GM21825 (cell line): ENCODE measurements around the gene HMGXB4.

Experiments
- ATAC-seq: cut with Tn5 transposase; IDR thresholded peaks from one replicate; pipeline ENCODE4 v1.9.1; 2021; ENCODE audit warnings: mild to moderate bottlenecking, moderate library complexity; ENCODE audit not compliant: unreplicated experiment

The HMGXB4 gene

GRCh38 chr22:35253946-35254345, 3.3 kb upstream of the HMGXB4 start:
- no peak for ATAC-seq

DNA sequence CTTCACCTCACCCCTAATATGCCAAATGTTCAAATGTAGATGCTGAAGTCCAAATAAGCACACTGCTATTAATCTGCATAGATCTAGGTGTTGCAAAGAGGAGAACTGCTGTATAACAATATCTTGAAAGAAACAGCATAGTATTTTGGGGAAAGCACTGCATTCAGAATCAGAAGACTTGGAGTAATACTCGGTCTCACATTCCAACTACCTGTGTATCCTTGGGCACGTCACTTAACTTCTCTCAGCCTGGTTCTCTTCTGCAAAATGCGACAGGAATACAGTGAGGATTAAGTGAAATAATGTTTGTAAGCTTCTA, 332 bp upstream of the HMGXB4 start:
- ATAC-seq, result peak; percentile 25

GRCh38 chr22:35258191-35258988, 1.1 kb downstream of the HMGXB4 start:
- no peak for ATAC-seq

DNA sequence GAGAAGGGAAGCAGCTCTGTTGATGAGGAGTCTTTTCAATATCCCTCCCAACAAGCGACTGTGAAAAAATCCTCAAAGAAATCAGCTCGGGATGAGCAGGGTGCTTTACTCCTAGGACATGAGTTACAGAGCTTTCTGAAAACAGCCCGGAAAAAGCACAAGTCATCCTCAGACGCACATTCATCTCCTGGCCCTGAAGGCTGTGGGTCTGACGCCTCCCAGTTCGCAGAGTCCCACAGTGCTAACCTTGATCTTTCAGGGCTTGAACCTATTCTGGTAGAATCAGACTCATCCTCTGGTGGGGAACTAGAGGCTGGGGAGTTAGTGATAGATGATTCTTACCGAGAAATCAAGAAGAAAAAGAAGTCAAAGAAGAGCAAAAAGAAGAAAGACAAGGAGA, 7.7 kb downstream of the HMGXB4 start:
- ATAC-seq, result no peak

- ATAC-seq, result no peak
These were observed 9.0 kb downstream of the HMGXB4 start for GRCh38 chr22:35266277-35266676.

GRCh38 chr22:35269630-35270029, 12.3 kb downstream of the HMGXB4 start:
- ATAC-seq, result no peak

DNA sequence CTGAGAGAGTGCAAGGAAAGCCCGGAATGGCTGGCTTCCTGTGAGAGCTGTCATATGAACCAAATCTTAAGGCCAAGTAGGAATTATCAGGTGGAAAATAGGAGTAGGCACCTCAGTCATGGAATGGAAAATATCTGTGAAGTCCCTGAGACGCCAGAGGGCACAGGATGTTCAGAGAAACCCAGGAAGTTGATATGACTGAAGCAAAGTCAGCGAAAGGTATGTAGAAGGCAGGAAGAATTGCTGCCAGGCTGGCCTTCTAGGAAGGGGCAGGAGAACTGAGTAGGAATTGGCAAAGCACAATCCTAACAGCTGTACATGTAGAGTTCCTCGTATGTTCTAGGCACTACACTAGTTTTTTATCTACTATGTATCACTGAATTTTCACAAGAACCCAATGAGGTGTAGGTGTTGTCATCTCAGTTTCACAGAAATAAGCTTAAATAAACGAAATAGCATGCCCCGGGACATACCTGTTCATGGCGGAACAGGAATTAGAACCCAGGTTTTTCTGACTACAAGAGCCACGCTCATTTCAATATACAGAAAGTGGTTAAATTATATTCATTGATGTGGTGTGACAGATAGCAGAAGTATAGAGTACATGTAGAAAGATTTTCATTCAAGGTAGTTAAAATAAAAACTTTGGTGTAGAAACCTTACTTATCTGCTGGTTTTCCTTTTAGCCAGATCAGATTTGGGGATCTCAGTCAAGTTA, 17.0 kb downstream of the HMGXB4 start:
- no peak for ATAC-seq

DNA sequence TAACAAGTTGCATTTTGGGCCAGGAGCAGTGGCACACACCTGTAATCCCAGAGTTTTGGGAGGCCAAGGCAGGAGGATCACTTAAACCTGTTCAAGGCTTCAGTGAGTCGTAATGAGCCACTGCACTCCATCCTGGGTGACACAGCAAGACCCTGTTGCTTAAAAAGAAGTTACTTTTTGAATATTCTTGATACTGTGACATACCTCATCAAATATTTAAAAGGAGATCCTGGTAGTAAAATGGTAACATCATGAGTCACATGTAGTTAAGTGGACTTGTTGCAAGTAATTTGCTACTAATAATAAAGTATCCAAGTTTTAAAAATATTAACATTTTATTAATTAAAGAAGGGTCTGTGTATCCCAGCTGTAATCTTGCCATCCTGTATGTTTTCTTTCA, 18.3 kb downstream of the HMGXB4 start:
- ATAC-seq, result no peak

DNA sequence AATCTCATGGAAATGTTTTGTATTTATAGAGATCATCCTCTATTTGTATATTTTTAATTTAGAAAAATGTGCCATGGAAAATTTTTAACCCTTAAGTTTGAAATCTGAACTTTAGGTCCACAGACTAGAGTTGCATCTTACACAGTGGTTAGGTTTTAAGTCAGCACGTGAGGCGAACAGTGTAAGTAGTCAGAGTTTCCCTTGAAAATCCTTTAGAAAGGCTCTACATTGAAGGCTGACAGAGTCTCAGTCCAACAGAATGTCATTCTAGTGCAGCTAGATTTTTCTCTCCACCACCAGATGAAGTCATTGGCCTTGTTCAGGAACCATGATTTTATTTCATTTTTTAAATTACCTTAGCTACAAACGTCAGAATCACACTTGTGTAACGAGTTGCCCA, 18.7 kb downstream of the HMGXB4 start:
- no peak for ATAC-seq

DNA sequence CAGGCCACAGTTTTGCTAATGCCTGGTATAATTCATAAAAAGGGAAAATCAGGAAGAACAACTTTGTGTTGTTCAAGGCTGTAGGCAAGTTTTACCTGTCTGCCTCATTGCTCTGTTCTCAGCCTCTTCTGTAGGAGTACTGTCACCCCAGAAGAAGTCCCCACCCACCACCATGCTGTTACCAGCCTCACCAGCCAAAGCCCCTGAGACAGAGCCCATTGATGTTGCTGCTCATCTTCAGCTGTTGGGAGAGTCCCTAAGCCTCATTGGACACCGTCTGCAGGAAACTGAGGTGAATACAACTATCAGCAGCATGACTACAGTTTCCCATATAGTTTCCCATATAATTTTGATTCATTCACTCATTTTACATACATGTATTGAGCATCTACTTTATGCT, 30.8 kb downstream of the HMGXB4 start:
- ATAC-seq, result no peak

DNA sequence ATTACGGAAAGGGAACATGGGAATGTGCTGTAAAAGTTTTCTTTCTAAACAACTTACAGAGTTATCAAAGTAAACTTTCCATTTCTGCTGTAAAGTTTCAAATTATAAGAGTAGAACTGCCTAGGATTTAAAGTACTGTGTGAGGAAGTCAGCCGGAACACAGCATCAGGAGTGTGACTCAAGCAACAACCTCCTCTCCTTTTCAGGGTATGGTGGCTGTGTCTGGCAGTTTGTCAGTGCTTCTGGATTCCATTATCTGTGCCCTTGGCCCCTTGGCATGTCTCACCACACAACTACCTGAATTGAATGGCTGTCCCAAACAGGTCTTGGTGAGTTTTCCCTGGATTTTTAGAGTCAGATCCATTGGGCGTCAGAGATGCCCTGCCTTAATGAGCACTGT, 35.5 kb downstream of the HMGXB4 start:
- no peak for ATAC-seq

- ATAC-seq, result no peak
These were observed 38.8 kb downstream of the HMGXB4 start for GRCh38 chr22:35296051-35296450.

DNA sequence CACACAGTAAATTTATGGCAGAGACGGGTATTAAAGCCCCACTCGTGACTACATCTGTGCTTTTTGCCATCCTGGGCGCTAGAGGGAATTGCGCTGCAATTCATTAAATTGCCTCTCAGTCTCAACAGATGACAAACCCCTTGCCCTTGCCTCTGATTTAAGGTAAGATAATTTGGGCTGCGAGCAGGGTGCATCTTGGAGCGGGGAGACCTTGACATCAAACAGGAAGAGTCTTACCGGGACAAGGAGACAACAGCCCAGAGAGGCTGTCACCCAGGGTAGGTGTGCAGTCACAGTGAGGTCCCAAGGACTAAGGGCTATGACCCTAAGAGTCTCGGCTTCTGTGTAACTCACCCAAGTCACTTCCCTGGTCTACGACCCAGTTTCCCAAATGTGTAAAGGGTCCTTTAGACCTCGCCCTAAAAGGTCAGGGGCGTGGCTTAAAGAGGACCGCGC, 42.0 kb downstream of the HMGXB4 start:
- no peak for ATAC-seq

DNA sequence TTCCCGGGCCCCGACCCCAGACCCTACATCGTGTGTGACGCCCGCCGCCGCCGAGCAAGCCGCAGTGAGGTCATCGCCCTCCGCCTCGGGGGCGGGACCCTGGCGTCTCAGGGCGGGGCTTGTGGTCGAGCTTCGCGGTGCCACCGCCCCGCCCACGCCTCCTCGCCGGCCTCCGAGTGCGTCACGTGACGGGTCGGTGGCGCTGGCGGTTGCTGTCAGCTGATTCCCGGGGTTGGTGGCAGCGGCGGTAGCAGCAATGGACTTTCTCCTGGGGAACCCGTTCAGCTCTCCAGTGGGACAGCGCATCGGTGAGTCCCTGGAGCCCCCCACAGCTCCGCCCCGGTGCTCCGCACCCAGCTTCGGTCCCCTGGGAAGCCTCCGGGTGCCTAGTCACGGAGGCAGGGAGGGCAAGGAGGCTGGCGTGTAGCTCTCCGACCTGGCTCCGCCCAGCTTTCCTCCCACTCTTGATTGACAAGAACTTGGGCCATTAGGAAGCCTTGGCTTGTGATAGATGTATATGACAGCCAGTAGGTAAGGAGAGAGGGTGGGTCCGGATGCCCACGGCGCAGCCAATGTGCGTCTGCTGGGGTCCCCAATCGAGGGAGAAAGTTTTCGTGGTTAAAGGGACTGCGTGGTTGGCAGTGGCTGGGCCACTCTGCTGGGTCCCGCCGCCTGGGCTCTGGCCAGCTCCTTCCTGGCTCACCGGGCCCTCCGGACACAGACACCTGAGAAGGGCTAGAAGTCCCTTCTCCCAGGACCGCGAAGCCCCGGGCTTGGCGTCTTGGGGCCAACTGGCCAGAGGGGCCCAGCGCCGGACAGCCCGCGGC, 42.6 kb downstream of the HMGXB4 start, which contains the start of gene TOM1:
TSS of gene TOM1 (plus strand) at position 222 of the 827 bp plus-strand sequence. CDS start at position 257, 35 bp downstream.
- ATAC-seq, result peak; percentile 86

DNA sequence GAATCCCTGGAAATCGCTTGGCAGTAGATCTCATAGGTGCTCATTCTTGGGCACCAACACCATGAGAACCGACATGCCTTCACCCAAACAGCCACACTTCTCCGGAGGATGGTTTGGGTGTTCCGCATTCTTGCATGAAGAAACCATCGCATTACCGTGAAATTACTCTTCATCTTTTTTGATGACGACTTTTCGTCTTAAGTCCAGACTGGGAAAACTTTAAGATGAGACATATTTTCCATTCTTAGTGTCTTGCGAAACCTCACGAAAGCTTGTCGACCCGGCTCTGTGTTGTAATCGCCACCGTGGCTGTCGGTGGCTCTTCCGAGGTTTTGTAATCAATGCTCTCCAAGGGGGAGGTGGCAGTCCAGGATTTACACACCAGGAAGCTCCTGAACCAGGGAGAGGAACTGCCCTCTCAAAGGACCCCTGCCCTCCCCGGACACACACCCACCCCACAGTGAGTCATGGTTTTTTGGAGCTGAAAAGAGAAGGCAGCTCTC, 44.1 kb downstream of the HMGXB4 start:
- no peak for ATAC-seq

- ATAC-seq, result no peak
These were observed 45.8 kb downstream of the HMGXB4 start for GRCh38 chr22:35303029-35303624.

- no peak for ATAC-seq
These were observed 48.3 kb downstream of the HMGXB4 start for GRCh38 chr22:35305525-35306070.

DNA sequence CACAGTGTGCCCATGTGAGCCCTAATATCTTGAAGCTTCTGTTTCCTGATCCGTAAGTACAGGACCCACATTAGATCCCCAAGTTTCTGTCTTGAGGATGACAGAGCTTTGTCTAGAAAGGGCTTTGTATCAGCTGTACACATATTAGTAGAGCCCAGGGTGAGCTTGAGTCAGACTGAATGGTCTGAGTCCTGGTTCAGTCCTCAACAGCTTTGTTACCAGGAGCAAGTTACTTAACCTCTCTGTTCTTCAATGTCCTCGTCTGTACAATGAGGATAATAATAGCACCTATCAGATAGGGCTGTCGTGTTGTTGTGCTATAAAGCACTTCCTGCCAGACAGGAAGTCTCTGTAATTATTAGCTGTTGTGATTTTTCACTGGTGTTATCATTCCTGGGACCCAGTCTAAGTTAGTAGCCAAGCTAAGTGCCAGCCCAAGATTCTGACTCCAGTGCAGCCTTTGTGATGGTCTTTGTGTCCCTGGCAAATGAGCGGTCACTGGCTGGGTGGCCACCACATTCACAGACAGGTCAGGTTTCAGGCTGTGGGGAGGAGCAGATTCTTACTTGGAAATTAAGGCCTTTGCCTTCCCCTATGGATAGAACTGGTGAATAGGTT, 49.2 kb downstream of the HMGXB4 start:
- no peak for ATAC-seq

- ATAC-seq, result no peak
These were observed 50.1 kb downstream of the HMGXB4 start for GRCh38 chr22:35307372-35307771.

- no peak for ATAC-seq
These were observed 50.6 kb downstream of the HMGXB4 start for GRCh38 chr22:35307892-35308291.
